Measurements from ENCODE around the gene DNAJC25. TPM values are rescaled to one million over a fixed set of nuclear protein-coding genes. Genes with fewer than 3 reads are reported as not detected.
"Not testable (repeated sequence)": the region's sequence is repeated elsewhere in the genome, so short reads cannot be mapped to it uniquely, and the experiment has no call there.

DNAJC25 gene
- total RNA-seq, 1 donor from 2014 or later: 3.9 TPM

DNA sequence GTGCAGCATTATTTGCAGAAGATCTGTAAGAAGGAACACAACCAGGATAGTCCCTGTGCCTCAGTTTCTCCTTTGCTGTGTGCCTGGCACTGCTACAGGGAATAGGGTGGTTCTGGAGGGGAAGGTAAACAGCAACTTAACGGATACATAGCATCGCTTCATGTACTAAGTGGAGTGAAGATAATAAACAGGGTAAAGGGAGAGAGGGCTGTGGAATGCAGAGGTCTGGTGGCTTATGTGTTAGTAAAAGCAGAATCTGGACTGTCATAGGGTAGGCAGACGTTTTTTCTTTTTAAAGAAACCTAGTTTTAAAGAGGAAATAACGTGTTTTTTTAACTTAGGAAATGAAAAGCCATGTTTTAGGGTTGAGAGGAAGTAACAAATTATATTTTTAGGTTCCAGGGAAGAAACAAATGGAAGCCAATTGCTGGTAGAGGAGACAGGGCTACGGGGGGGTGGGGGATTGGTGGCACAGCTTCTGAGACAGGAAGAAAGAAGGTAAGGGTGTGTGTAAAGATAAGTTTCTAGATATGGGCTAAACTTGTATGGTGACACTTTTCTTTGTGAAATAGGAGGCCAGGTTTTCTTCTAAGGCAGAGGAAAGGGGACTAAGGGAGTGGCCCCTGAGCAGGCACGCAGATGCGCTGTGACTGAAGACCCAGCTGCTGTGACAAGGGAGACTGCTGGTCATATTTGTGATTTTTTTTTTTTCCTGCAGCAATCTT, 31.6 kb downstream of the DNAJC25 start:
- H3K27ac Mint-ChIP-seq (ENCODE audit: unreplicated experiment): peak overlapping the region; percentile 91
- no peak for DNase-seq (ENCODE audit: low spot score)
- peak overlapping the region; percentile 99 for H3K4me3 Mint-ChIP-seq (ENCODE audit: unreplicated experiment)
- peaks cover 24% of the 10 kb centered on the region for H3K4me1 Mint-ChIP-seq (ENCODE audit: unreplicated experiment)
- H3K9me3 Mint-ChIP-seq (ENCODE audit: unreplicated experiment): no peaks in the 10 kb centered on the region
- H3K27me3 Mint-ChIP-seq (ENCODE audit: unreplicated experiment): peaks cover 14% of the 10 kb centered on the region
- peaks cover 5% of the 10 kb centered on the region for H3K36me3 Mint-ChIP-seq (ENCODE audit: low read depth, unreplicated experiment)
- TF ChIP-seq, protein P1, sequence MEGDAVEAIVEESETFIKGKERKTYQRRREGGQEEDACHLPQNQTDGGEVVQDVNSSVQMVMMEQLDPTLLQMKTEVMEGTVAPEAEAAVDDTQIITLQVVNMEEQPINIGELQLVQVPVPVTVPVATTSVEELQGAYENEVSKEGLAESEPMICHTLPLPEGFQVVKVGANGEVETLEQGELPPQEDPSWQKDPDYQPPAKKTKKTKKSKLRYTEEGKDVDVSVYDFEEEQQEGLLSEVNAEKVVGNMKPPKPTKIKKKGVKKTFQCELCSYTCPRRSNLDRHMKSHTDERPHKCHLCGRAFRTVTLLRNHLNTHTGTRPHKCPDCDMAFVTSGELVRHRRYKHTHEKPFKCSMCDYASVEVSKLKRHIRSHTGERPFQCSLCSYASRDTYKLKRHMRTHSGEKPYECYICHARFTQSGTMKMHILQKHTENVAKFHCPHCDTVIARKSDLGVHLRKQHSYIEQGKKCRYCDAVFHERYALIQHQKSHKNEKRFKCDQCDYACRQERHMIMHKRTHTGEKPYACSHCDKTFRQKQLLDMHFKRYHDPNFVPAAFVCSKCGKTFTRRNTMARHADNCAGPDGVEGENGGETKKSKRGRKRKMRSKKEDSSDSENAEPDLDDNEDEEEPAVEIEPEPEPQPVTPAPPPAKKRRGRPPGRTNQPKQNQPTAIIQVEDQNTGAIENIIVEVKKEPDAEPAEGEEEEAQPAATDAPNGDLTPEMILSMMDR (IDR thresholded peaks at IDR 0.05; ENCODE audit: unreplicated experiment): no peak

DNA sequence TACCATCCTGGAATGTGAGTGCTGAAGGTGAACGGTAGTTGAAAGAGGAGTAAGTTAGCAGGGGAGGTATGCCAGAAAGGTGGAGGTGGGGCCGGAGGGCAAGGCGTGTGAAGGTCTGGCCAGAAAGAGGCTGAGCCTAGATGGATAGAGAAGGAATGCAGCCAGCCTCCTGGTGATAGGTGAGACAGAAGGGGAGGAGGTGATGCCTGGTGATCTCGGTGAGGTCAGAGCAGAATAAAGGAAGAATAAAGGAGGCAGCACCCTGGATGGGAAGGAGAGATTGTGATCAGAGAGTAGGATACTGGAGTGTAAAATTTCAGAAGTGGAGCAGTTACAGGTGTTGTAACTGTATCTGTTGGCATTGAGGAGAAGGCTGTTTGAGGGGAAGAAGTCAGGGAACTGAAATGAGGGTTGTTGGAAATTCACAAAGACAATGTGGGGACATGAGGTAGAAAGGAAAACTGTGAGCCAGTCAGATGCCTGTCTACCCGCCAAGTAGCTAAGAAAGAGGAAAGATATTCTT, 32.2 kb downstream of the DNAJC25 start:
- Mint-ChIP-seq H3K9me3 (ENCODE audit: unreplicated experiment) (no peaks in the 10 kb centered on the region), H3K36me3 (ENCODE audit: low read depth, unreplicated experiment) (peaks cover 5% of the 10 kb centered on the region), H3K4me1 (ENCODE audit: unreplicated experiment) (peaks cover 24% of the 10 kb centered on the region), H3K27ac (ENCODE audit: unreplicated experiment) (no peak overlapping the region), H3K27me3 (ENCODE audit: unreplicated experiment) (peaks cover 14% of the 10 kb centered on the region), H3K4me3 (ENCODE audit: unreplicated experiment) (peak overlapping the region; percentile 99)
- TF ChIP-seq, protein P1 (IDR thresholded peaks at IDR 0.05; ENCODE audit: unreplicated experiment): no peak
- no peak for DNase-seq (ENCODE audit: low spot score)

DNA sequence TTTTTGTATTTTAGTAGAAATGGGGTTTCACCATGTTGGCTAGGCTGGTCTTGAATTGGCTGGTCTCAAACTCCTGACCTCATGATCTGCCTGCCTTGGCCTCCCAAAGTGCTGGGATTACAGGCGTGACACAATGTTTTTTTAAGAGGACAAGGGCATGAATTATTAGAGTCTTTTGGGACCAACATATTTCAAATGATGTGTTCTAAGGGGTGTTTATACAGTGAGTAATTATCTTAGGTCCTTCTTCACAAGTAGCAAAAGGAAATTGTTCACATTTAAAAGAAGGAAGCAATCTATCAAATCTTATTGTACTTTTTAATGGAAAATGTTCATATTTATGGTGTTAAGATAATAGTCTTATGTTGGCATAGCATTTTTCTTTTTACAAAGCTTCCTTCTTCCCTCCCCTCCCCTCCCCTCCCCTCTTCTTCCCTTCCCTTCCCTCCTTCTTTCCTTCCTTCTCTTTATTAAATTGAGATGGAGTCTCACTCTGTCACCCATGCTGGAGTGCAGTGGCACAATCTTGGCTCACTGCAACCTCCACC, 37.0 kb downstream of the DNAJC25 start:
- Mint-ChIP-seq H3K27ac (ENCODE audit: unreplicated experiment) (no peak overlapping the region), H3K9me3 (ENCODE audit: unreplicated experiment) (no peaks in the 10 kb centered on the region), H3K27me3 (ENCODE audit: unreplicated experiment) (peaks cover 5% of the 10 kb centered on the region), H3K36me3 (ENCODE audit: low read depth, unreplicated experiment) (peaks cover 5% of the 10 kb centered on the region), H3K4me1 (ENCODE audit: unreplicated experiment) (peaks cover 11% of the 10 kb centered on the region), H3K4me3 (ENCODE audit: unreplicated experiment) (no peak overlapping the region)
- TF ChIP-seq, protein P1 (IDR thresholded peaks at IDR 0.05; ENCODE audit: unreplicated experiment): no peak
- no peak for DNase-seq (ENCODE audit: low spot score)

DNA sequence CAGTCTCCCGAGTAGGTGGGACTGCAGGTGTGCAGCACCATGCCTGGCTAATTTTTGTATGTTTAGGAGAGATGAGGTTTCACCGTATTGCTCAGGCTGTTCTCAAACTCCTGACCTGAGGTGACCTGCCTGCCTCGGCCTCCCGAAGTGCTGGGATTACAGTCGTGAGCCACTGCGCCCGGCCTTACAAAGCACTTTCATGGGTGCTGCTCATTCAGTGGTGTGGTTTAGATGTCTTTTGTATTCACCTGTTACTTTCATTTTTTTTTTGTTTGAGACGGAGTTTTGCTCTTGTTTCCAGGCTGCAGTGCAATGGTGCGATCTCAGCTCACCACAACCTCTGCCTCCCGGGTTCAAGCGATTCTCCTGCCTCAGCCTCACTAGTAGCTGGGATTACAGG, 37.5 kb downstream of the DNAJC25 start:
- DNase-seq (ENCODE audit: low spot score); H3K4me1 Mint-ChIP-seq (ENCODE audit: unreplicated experiment); H3K36me3 Mint-ChIP-seq (ENCODE audit: low read depth, unreplicated experiment); H3K4me3 Mint-ChIP-seq (ENCODE audit: unreplicated experiment); H3K27me3 Mint-ChIP-seq (ENCODE audit: unreplicated experiment); H3K9me3 Mint-ChIP-seq (ENCODE audit: unreplicated experiment); H3K27ac Mint-ChIP-seq (ENCODE audit: unreplicated experiment): not testable (repeated sequence)

DNA sequence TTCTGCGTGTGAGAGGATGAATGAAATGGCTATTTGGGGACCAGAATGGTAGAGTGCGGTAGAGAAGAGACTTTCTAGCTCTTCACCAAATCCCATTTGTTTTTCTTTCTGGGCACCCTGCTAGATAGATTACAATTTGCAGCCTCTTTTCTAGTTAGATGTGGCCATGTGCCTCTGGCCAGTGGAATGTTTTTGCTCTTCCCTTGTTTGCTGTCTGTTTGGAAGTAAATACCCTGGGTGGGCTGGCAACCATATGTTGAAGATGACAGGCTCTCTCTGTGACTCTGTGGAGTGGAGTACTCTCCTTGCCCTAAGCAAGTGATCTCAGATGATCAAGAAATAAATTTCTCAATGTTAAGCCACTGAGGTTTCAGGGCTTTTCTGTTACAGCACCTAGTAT, 43.2 kb downstream of the DNAJC25 start:
- TF ChIP-seq, protein P1 (IDR thresholded peaks at IDR 0.05; ENCODE audit: unreplicated experiment): no peak
- no peak for DNase-seq (ENCODE audit: low spot score)
- Mint-ChIP-seq H3K4me3 (ENCODE audit: unreplicated experiment) (no peak overlapping the region), H3K4me1 (ENCODE audit: unreplicated experiment) (peaks cover 6% of the 10 kb centered on the region), H3K27ac (ENCODE audit: unreplicated experiment) (no peak overlapping the region), H3K9me3 (ENCODE audit: unreplicated experiment) (no peaks in the 10 kb centered on the region), H3K27me3 (ENCODE audit: unreplicated experiment) (peaks cover 3% of the 10 kb centered on the region), H3K36me3 (ENCODE audit: low read depth, unreplicated experiment) (peaks cover 8% of the 10 kb centered on the region)
